T47D (cell line): ENCODE results near the gene TNK1.
A peak's percentile ranks its signal among the peaks of the same experiment; 100 is the strongest.

Experiments used
- DNase-seq, 2 experiments: peaks; one replicate each; pipeline versions ENCODE4 v3.0.0 to v3.0.0-alpha.2; 2011 to 2012; ENCODE audit warnings: low read depth in 1 of 2, low spot score in 1 of 2
- JUND ChIP-seq: IDR thresholded peaks from 2 replicates; pipeline ENCODE4 v1.6.1; 2012; ENCODE audit warnings: low read depth
- in situ Hi-C: cut with HindIII; loops from 2 replicates; pipeline ENCODE4 v1.10.0; 2016; ENCODE audit warnings: low sequenced_read_pairs, low pct_unique_long_range_greater_than_20kb

Gene TNK1

GRCh38 chr17:7384489-7385081, 3.7 kb downstream of the TNK1 start:
- DNase-seq: no peak
- no peak for TF ChIP-seq JUND
- in situ Hi-C loops: no loop called here

- no peak for TF ChIP-seq JUND
- in situ Hi-C loops: no loop called here
- DNase-seq: no peak
These were observed 8.0 kb downstream of the TNK1 start for GRCh38 chr17:7388856-7389255.

- DNase-seq: no peak
- in situ Hi-C loops: no loop called here
- no peak for TF ChIP-seq JUND
These were observed 9.3 kb downstream of the TNK1 start for GRCh38 chr17:7389924-7390910.

- in situ Hi-C loops: no loop called here
- no peak for TF ChIP-seq JUND
These were observed 10.4 kb downstream of the TNK1 start for GRCh38 chr17:7391307-7391706.

GRCh38 chr17:7392696-7393612, 12.1 kb downstream of the TNK1 start:
- TF ChIP-seq JUND: no peak
- in situ Hi-C loops: no loop called here
- DNase-seq: no peak

More at GRCh38 chr17:7391307-7391706, 10.4 kb downstream of the TNK1 start:
- DNase-seq: no peak

GRCh38 chr17:7393613-7394451, 12.9 kb downstream of the TNK1 start:
- peak; percentile 26 to 51 for DNase-seq
- no peak for TF ChIP-seq JUND
- in situ Hi-C loops: no loop called here

- in situ Hi-C loops: no loop called here
- peak; percentile 84 to 89 for DNase-seq
- TF ChIP-seq JUND: no peak
These were observed 13.7 kb downstream of the TNK1 start, which contains the start of gene PLSCR3 for GRCh38 chr17:7394452-7395191. TSS of gene PLSCR3 (minus strand) at chr17:7394525. CDS start at chr17:7394110, 415 bp downstream.

- no peak for DNase-seq
- in situ Hi-C loops: no loop called here
- no peak for TF ChIP-seq JUND
These were observed 15.3 kb downstream of the TNK1 start for GRCh38 chr17:7396147-7396546.

- no peak for TF ChIP-seq JUND
- in situ Hi-C loops: no loop called here
- no peak for DNase-seq
These were observed 17.7 kb downstream of the TNK1 start for GRCh38 chr17:7398612-7399011.

- no peak for DNase-seq
- TF ChIP-seq JUND: no peak
- in situ Hi-C loops: no loop called here
These were observed 22.3 kb downstream of the TNK1 start for GRCh38 chr17:7403043-7403726.

- in situ Hi-C loops: no loop called here
- peak in 1 of 2 experiments; percentile 70 for DNase-seq
These were observed 22.8 kb downstream of the TNK1 start for GRCh38 chr17:7403727-7403976.

More at GRCh38 chr17:7403727-7403976, 22.8 kb downstream of the TNK1 start:
- TF ChIP-seq JUND: no peak
